Measurements from ENCODE around the gene VPS37B.

Gene VPS37B

GRCh38 chr12:122844366-122844971 is 51.5 kb downstream of the VPS37B start:
- Histone ChIP-seq H3K4me1 (no peaks in the 10 kb centered on the region), H3K36me3 (no peaks in the 10 kb centered on the region)
- DNase-seq, result no peak

GRCh38 chr12:122843455-122843854 is 52.5 kb downstream of the VPS37B start:
- Histone ChIP-seq H3K4me1 (no peaks in the 10 kb centered on the region), H3K27me3 (no peaks in the 10 kb centered on the region), H3K36me3 (no peaks in the 10 kb centered on the region), H3K9me3 (no peaks in the 10 kb centered on the region), H3K4me3 (ENCODE audit: low read depth, low read length) (no peak overlapping the region)
- DNase-seq, result no peak
- TF ChIP-seq, protein P1, sequence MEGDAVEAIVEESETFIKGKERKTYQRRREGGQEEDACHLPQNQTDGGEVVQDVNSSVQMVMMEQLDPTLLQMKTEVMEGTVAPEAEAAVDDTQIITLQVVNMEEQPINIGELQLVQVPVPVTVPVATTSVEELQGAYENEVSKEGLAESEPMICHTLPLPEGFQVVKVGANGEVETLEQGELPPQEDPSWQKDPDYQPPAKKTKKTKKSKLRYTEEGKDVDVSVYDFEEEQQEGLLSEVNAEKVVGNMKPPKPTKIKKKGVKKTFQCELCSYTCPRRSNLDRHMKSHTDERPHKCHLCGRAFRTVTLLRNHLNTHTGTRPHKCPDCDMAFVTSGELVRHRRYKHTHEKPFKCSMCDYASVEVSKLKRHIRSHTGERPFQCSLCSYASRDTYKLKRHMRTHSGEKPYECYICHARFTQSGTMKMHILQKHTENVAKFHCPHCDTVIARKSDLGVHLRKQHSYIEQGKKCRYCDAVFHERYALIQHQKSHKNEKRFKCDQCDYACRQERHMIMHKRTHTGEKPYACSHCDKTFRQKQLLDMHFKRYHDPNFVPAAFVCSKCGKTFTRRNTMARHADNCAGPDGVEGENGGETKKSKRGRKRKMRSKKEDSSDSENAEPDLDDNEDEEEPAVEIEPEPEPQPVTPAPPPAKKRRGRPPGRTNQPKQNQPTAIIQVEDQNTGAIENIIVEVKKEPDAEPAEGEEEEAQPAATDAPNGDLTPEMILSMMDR (IDR thresholded peaks at IDR 0.05; ENCODE audit: low read depth, low read length), result no peak

More at GRCh38 chr12:122844366-122844971, 51.5 kb downstream of the VPS37B start:
- no peaks in the 10 kb centered on the region for H3K27me3 ChIP-seq
- TF ChIP-seq, protein P1 (IDR thresholded peaks at IDR 0.05; ENCODE audit: low read depth, low read length), result no peak
- no peak overlapping the region for H3K4me3 ChIP-seq (ENCODE audit: low read depth, low read length)
- no peaks in the 10 kb centered on the region for H3K9me3 ChIP-seq

DNA sequence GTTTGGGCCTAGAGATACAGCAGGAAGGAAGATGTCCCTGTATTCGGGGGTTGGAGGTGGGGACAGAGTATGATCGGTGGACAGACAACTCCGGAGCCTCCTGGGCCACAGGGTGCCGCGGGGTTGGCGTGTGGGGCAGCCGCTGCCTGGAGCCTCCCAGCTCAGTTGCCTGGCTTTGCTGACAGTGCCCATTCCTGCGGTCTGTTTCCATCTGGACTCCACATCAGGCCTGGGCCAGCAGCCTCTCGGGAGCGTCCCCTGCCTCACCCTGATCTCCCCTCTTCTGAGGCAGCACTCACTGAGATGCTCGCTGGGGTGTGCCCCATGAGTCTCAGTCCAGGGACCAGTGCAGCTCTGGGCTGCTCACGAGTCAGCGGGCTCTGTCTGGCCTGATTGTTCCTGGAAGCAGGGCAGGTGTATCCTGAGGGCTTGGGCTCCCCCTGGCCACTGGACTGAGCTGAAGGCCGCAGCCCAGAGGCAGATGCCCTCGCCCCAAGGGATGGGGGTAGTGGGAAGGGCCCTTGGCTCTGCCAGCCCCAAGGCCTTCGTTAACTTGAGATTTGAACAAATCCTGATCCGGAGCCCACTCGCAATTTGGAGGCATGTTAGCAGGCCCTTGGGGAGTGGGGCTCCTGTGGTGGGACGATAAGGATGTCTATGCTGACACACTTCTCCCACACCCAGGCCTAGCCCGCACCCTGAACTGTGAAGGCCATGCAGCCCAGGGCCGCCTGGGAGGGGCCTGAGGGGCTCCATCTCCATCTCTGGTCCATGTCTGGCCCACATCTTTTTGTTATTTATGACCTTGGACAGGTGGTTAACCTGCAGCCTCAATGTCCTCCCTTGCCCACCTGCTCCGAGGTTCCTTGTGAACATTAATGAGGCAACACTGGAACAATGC is 53.2 kb downstream of the VPS37B start:
- H3K4me1 ChIP-seq, result no peaks in the 10 kb centered on the region
- H3K27me3 ChIP-seq, result no peaks in the 10 kb centered on the region; the same call in 1 of the 2 replicates
- H3K4me3 ChIP-seq (ENCODE audit: low read depth, low read length), result no peak overlapping the region
- no peaks in the 10 kb centered on the region for H3K9me3 ChIP-seq
- no peak for DNase-seq
- H3K36me3 ChIP-seq, result no peaks in the 10 kb centered on the region
- TF ChIP-seq, protein P1 (IDR thresholded peaks at IDR 0.05; ENCODE audit: low read depth, low read length), result no peak

DNA sequence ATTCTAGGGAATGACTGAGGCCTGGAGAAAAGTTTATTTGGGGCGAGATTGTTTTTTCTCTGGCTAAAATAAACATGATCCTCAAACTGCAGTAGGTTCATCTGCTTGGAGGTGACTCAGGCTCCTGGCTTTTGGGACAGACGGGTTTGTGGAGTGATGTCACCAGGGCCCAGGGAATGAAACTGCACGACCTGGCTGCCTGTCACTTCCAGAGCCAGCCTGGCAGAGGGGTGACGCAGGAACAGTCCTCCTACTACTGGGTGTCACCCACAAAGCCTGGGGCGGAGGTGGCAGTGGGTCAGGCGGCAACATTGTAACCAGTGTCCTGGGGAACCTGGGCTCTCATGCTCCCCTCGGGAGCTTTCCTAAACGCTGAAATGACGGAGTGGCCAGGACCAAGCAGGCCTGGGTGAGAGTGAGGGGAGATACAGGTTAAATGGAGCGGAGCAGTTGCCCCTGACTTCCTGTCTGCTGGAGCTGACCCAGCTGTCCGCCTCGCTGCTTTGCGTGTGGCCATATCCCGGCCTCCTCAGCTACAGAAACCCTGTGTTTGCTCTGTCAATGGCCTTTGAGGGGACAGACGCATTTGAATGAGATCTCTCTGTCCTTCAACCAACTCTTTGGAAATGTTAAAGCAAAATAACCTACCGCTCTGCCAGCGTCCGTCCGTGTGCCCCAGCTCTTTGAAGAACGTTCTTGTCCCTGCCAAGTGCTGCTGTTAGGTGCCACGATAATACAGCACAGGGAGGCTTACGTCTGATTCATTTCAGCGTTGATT is 54.2 kb downstream of the VPS37B start:
- TF ChIP-seq, protein P1 (IDR thresholded peaks at IDR 0.05; ENCODE audit: low read depth, low read length), result no peak
- Histone ChIP-seq H3K9me3 (no peaks in the 10 kb centered on the region), H3K27me3 (peaks cover 3% of the 10 kb centered on the region), H3K4me1 (no peaks in the 10 kb centered on the region), H3K36me3 (no peaks in the 10 kb centered on the region), H3K4me3 (ENCODE audit: low read depth, low read length) (no peak overlapping the region)
- DNase-seq, result no peak

DNA sequence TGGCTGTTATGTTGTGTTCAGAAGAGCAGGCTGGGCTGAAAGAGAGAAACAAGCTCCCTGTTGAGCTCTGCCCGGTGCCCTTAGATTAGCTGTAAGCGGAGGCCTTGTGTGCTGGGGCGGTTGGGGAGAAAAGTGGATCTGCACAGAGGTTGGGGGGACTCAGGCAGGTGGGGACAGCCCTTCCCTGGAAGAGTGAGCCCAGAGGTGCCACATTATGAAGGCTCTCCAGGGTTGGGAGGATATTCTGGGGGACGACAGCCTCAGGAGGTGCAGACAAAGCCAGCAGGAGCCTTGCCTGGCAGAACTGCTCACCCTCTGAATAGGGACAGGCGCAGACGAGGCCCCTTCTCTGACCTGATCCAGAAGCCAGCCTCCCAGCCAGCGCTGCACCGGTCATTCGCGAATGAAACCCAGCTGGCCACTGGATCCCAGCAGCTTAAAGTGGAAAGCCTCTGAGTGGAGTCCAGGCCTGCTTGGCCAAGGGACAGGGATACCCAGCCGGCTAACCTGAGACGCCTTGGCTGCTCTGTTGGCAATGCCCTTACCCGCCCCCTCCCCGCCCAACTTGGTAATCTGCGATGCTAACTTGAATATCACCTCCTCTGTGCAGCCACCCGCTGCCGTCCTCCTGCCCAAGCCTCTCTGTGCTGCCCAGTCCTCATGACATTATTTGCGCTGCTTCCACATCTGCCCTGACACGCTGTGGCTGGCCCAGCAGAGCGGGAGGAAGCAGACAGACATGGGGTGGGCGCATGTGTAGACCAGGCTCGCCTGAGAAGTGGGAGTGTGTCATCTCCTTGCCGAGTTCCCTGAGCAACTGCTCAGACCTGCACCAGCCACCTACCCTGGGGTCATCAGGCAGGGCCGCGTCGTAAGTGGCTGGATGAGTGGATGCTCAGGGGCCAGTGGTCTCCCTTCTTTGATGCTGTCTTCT is 55.1 kb downstream of the VPS37B start:
- no peaks in the 10 kb centered on the region for H3K4me1 ChIP-seq
- TF ChIP-seq, protein P1 (IDR thresholded peaks at IDR 0.05; ENCODE audit: low read depth, low read length), result no peak

More for the DNA sequence above, 55.1 kb downstream of the VPS37B start:
- Histone ChIP-seq H3K27me3 (peaks cover 12% of the 10 kb centered on the region), H3K9me3 (no peaks in the 10 kb centered on the region), H3K36me3 (no peaks in the 10 kb centered on the region), H3K4me3 (ENCODE audit: low read depth, low read length) (no peak overlapping the region)
- DNase-seq, result no peak

Measured in BE2C (cell line).